ENCODE data around the gene HEATR3. TPM values are rescaled to one million over a fixed set of nuclear protein-coding genes. Genes with fewer than 3 reads are reported as not detected.

Gene HEATR3
- total RNA-seq, 1 donor from 2014 or later = 27.9 TPM

- DNase-seq = no peak
- TF ChIP-seq CTCF (IDR thresholded peaks at IDR 0.05; ENCODE audit: partially characterized antibody, unreplicated experiment) = no peak
- no peak overlapping the region for H3K27ac Mint-ChIP-seq (ENCODE audit: unreplicated experiment)
- no peak overlapping the region for H3K4me3 Mint-ChIP-seq (ENCODE audit: unreplicated experiment)
- no peaks in the 10 kb centered on the region for H3K36me3 Mint-ChIP-seq (ENCODE audit: unreplicated experiment)
- no peaks in the 10 kb centered on the region for H3K9me3 Mint-ChIP-seq (ENCODE audit: unreplicated experiment)
- peaks cover 1% of the 10 kb centered on the region for H3K27me3 Mint-ChIP-seq (ENCODE audit: unreplicated experiment)
- H3K4me1 Mint-ChIP-seq (ENCODE audit: low read depth, unreplicated experiment) = no peaks in the 10 kb centered on the region
Measured at GRCh38 chr16:50043358-50043757, 22.4 kb upstream of the HEATR3 start.

- no peak for TF ChIP-seq CTCF (IDR thresholded peaks at IDR 0.05; ENCODE audit: partially characterized antibody, unreplicated experiment)
- no peak for DNase-seq
- H3K36me3 Mint-ChIP-seq (ENCODE audit: unreplicated experiment) = no peaks in the 10 kb centered on the region
- peaks cover 1% of the 10 kb centered on the region for H3K27me3 Mint-ChIP-seq (ENCODE audit: unreplicated experiment)
- no peaks in the 10 kb centered on the region for H3K9me3 Mint-ChIP-seq (ENCODE audit: unreplicated experiment)
- no peaks in the 10 kb centered on the region for H3K4me1 Mint-ChIP-seq (ENCODE audit: low read depth, unreplicated experiment)
- no peak overlapping the region for H3K27ac Mint-ChIP-seq (ENCODE audit: unreplicated experiment)
- no peak overlapping the region for H3K4me3 Mint-ChIP-seq (ENCODE audit: unreplicated experiment)
Measured at GRCh38 chr16:50045412-50045811, 20.4 kb upstream of the HEATR3 start.

GRCh38 chr16:50046853-50047252 lies 18.9 kb upstream of the HEATR3 start:
- Mint-ChIP-seq H3K27ac (ENCODE audit: unreplicated experiment) (no peak overlapping the region), H3K4me1 (ENCODE audit: low read depth, unreplicated experiment) (no peaks in the 10 kb centered on the region), H3K9me3 (ENCODE audit: unreplicated experiment) (no peaks in the 10 kb centered on the region), H3K4me3 (ENCODE audit: unreplicated experiment) (no peak overlapping the region), H3K36me3 (ENCODE audit: unreplicated experiment) (no peaks in the 10 kb centered on the region), H3K27me3 (ENCODE audit: unreplicated experiment) (peaks cover 1% of the 10 kb centered on the region)
- no peak for TF ChIP-seq CTCF (IDR thresholded peaks at IDR 0.05; ENCODE audit: partially characterized antibody, unreplicated experiment)
- no peak for DNase-seq

GRCh38 chr16:50047864-50048263 lies 17.9 kb upstream of the HEATR3 start:
- DNase-seq = no peak
- TF ChIP-seq CTCF (IDR thresholded peaks at IDR 0.05; ENCODE audit: partially characterized antibody, unreplicated experiment) = no peak
- peaks cover 1% of the 10 kb centered on the region for H3K27me3 Mint-ChIP-seq (ENCODE audit: unreplicated experiment)
- no peaks in the 10 kb centered on the region for H3K4me1 Mint-ChIP-seq (ENCODE audit: low read depth, unreplicated experiment)
- no peak overlapping the region for H3K27ac Mint-ChIP-seq (ENCODE audit: unreplicated experiment)
- peaks cover 3% of the 10 kb centered on the region for H3K9me3 Mint-ChIP-seq (ENCODE audit: unreplicated experiment)
- no peaks in the 10 kb centered on the region for H3K36me3 Mint-ChIP-seq (ENCODE audit: unreplicated experiment)
- no peak overlapping the region for H3K4me3 Mint-ChIP-seq (ENCODE audit: unreplicated experiment)

- no peak overlapping the region for H3K4me3 Mint-ChIP-seq (ENCODE audit: unreplicated experiment)
- no peak for TF ChIP-seq CTCF (IDR thresholded peaks at IDR 0.05; ENCODE audit: partially characterized antibody, unreplicated experiment)
- peaks cover 3% of the 10 kb centered on the region for H3K9me3 Mint-ChIP-seq (ENCODE audit: unreplicated experiment)
- no peaks in the 10 kb centered on the region for H3K36me3 Mint-ChIP-seq (ENCODE audit: unreplicated experiment)
- no peak for DNase-seq
- H3K27ac Mint-ChIP-seq (ENCODE audit: unreplicated experiment) = no peak overlapping the region
- no peaks in the 10 kb centered on the region for H3K4me1 Mint-ChIP-seq (ENCODE audit: low read depth, unreplicated experiment)
- no peaks in the 10 kb centered on the region for H3K27me3 Mint-ChIP-seq (ENCODE audit: unreplicated experiment)
Measured at GRCh38 chr16:50050802-50051201, 15.0 kb upstream of the HEATR3 start.
